ENCODE results near the gene BAZ2B. TPM values are rescaled to one million over a fixed set of nuclear protein-coding genes. Genes with fewer than 3 reads are reported as not detected.

Gene BAZ2B
- total and polyA plus RNA-seq, 9 of the 15 experiments (the other 6 are each of a cell fraction or from before 2014, with no cell fraction given), result 7.5 to 38.6 (median 19.8) TPM

DNA sequence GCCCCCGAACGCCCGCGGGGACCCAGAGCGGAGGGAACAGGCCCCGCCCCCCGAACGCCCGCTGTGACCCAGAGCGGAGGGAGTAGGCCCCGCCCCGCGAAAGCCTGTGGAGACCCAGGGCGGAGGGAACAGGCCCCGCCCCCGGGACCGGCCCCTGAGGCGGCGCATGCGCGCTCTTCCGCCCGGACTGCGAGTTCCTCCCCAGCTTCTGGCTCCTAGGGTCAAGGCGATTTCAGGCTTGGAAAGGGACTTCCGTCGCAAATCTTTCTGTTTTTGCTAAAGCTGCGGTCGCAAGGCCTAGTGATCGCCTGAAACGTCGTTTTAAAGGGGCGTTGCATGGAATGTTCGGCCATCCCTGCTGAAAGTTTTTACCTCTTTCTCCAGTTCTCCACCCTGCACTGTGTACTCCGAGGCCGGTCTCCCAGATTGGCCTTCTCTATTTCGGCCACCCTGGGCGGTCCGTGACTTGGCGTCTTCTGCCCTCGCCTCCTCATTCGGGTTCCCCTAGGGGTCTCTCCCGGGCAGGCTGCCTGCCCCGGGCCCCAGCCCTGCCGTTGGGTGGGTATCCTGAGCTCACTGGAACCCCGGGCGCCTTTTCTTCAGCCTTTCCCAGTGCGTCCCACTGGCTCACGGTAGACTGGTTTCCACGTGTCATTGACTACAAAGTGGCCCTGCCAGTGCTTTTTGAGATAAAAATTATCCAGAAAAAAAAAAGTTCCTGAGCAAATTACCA, 329.5 kb downstream of the BAZ2B start (continued):
- TF ChIP-seq, protein P1, sequence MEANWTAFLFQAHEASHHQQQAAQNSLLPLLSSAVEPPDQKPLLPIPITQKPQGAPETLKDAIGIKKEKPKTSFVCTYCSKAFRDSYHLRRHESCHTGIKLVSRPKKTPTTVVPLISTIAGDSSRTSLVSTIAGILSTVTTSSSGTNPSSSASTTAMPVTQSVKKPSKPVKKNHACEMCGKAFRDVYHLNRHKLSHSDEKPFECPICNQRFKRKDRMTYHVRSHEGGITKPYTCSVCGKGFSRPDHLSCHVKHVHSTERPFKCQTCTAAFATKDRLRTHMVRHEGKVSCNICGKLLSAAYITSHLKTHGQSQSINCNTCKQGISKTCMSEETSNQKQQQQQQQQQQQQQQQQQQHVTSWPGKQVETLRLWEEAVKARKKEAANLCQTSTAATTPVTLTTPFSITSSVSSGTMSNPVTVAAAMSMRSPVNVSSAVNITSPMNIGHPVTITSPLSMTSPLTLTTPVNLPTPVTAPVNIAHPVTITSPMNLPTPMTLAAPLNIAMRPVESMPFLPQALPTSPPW (CRISPR knock-in tag; IDR thresholded peaks at IDR 0.05), result peak; percentile 1
- TF ChIP-seq TARDBP (IDR thresholded peaks at IDR 0.05) (peak; percentile 67; the same call in 1 of the 2 replicates), CC2D1A (IDR thresholded peaks at IDR 0.05) (0 out of 2 replicates have a peak, but pooled peaks have one; percentile 25), PHF8 (IDR thresholded peaks at IDR 0.05; ENCODE audit: borderline replicate concordance, low read length) (peak; percentile 80; the same call in 1 of the 2 replicates), NR2C1 (IDR thresholded peaks at IDR 0.05) (no peak; the same call in 1 of the 2 replicates), NR2C1 (tag; IDR thresholded peaks at IDR 0.05) (peak; percentile 61; the same call in 1 of the 2 replicates), MTA2 (IDR thresholded peaks at IDR 0.05; ENCODE audit: low read depth) (0 out of 2 replicates have a peak, but pooled peaks have one; percentile 16), FOXJ2 (tag; IDR thresholded peaks at IDR 0.05) (no peak), TAF15 (IDR thresholded peaks at IDR 0.05; ENCODE audit: low read depth, low read length) (no peak), L3MBTL2 (IDR thresholded peaks at IDR 0.05) (peak; percentile 94), ZNF583 (CRISPR knock-in tag; IDR thresholded peaks at IDR 0.05) (0 out of 2 replicates have a peak, but pooled peaks have one; percentile 24), ZNF644 (tag; IDR thresholded peaks at IDR 0.05; ENCODE audit: low read depth) (no peak), PML (IDR thresholded peaks at IDR 0.05; ENCODE audit: low read length) (peak; percentile 80; the same call in 1 of the 2 replicates), BRD4 (IDR thresholded peaks at IDR 0.05) (no peak), SMAD4 (CRISPR knock-in tag; conservative IDR thresholded peaks at IDR 0.05) (peak; percentile 75), HDAC8 (tag; IDR thresholded peaks at IDR 0.05) (peak; percentile 70; the same call in 1 of the 2 replicates), HNRNPL (IDR thresholded peaks at IDR 0.05; ENCODE audit: low read depth, low read length) (no peak), TEAD1 (CRISPR knock-in tag; IDR thresholded peaks at IDR 0.05) (peak in 1 of 2 experiments; percentile 47; a peak in 1 of 4 replicates), RBFOX2 (IDR thresholded peaks at IDR 0.05; ENCODE audit: low read depth, low read length) (peak; percentile 91), BCOR (IDR thresholded peaks at IDR 0.05) (peak; percentile 22; the same call in 1 of the 2 replicates), SRSF1 (IDR thresholded peaks at IDR 0.05; ENCODE audit: low read depth, low read length) (no peak), DPF2 (IDR thresholded peaks at IDR 0.05) (peak; percentile 69), MXI1 (IDR thresholded peaks at IDR 0.05; ENCODE audit: low read depth, low read length) (no peak), GATAD2A (IDR thresholded peaks at IDR 0.05) (0 out of 2 replicates have a peak, but pooled peaks have one; percentile 29)
- TF ChIP-seq, protein P2, sequence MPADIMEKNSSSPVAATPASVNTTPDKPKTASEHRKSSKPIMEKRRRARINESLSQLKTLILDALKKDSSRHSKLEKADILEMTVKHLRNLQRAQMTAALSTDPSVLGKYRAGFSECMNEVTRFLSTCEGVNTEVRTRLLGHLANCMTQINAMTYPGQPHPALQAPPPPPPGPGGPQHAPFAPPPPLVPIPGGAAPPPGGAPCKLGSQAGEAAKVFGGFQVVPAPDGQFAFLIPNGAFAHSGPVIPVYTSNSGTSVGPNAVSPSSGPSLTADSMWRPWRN (IDR thresholded peaks at IDR 0.05; ENCODE audit: low read depth), result no peak
- TF ChIP-seq, protein P3, sequence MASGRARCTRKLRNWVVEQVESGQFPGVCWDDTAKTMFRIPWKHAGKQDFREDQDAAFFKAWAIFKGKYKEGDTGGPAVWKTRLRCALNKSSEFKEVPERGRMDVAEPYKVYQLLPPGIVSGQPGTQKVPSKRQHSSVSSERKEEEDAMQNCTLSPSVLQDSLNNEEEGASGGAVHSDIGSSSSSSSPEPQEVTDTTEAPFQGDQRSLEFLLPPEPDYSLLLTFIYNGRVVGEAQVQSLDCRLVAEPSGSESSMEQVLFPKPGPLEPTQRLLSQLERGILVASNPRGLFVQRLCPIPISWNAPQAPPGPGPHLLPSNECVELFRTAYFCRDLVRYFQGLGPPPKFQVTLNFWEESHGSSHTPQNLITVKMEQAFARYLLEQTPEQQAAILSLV (tag; IDR thresholded peaks at IDR 0.05), result 0 out of 2 replicates have a peak, but pooled peaks have one; percentile 8
- TF ChIP-seq, protein P4, sequence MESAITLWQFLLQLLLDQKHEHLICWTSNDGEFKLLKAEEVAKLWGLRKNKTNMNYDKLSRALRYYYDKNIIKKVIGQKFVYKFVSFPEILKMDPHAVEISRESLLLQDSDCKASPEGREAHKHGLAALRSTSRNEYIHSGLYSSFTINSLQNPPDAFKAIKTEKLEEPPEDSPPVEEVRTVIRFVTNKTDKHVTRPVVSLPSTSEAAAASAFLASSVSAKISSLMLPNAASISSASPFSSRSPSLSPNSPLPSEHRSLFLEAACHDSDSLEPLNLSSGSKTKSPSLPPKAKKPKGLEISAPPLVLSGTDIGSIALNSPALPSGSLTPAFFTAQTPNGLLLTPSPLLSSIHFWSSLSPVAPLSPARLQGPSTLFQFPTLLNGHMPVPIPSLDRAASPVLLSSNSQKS (CRISPR knock-in tag; IDR thresholded peaks at IDR 0.05), result no peak

All from K562 (cell line).